GM12878 (cell line): ENCODE data around the gene NCL. TPM values are rescaled to one million over a fixed set of nuclear protein-coding genes. Genes with fewer than 3 reads are reported as not detected.

ENCODE experiments used
- ATAC-seq: fragments of 200-7000 bp; cut with Tn5 transposase; 3 replicates; pipeline ENCODE4 v1.9.1; 2020; ENCODE audit warnings: mild to moderate bottlenecking, moderate library complexity
- BruUV-seq: library from RNA; stranded (reverse); fragments of 400-500 nt; replicated peaks from 2 replicates; lab custom pipeline; 2021; lab: Mats Ljungman, UMichigan
- CTCF ChIA-PET: fragments of 300-600 bp; sonication (Branson Sonifier 250); formaldehyde crosslinking; extraction: SDS; loops from one replicate; lab custom pipeline; 2021; ENCODE audit warnings: inconsistent platforms; lab: Yijun Ruan, JAX
- POLR2A ChIA-PET: fragments of 350-600 bp; formaldehyde crosslinking; extraction: SDS; loops from one replicate; lab custom pipeline; 2021; ENCODE audit warnings: inconsistent platforms; lab: Charles Lee
- RAD21 ChIA-PET: fragments of 300-600 bp; sonication (Branson Sonifier 250); formaldehyde crosslinking; loops from one replicate; lab custom pipeline; 2023; ENCODE audit warnings: antibody characterized with exemption; ENCODE audit not compliant: unreplicated experiment; lab: Charles Lee
- SMC1A ChIA-PET: fragments of 300-600 bp; sonication (Branson Sonifier 250); formaldehyde crosslinking; loops from one replicate; lab custom pipeline; 2023; ENCODE audit not compliant: unreplicated experiment, uncharacterized antibody; lab: Charles Lee
- DNase-seq: peaks from one replicate; pipeline ENCODE4 v3.0.0-alpha.2; 2011; ENCODE audit warnings: low read depth, low spot score
- FAIRE-seq: peaks from 3 replicates; lab custom pipeline; 2011; peaks lifted over from hg19 to GRCh38; lab: Jason Lieb, UNC
- H2AFZ ChIP-seq: 2 replicates; pipeline ENCODE4 v1.6.0; 2011; ENCODE audit warnings: low read depth, low read length, control low read depth; ENCODE audit not compliant: control insufficient read depth
- H3K27ac ChIP-seq: 2 replicates; pipeline ENCODE4 v1.5.1; 2011; ENCODE audit warnings: control low read depth; ENCODE audit not compliant: control insufficient read depth, insufficient read depth
- H3K27me3 ChIP-seq, 2 experiments: replicated peaks in 1 of 2; 2 replicates each; pipeline versions ENCODE4 v1.6.0 to v1.6.1; 2011; ENCODE audit warnings: low read length in 1 of 2; ENCODE audit not compliant: control insufficient read depth in 2 of 2, insufficient read depth in 2 of 2
- H3K36me3 ChIP-seq, 2 experiments: 2 replicates each; pipeline ENCODE4 v1.5.1; 2011; ENCODE audit warnings: low read length in 1 of 2; ENCODE audit not compliant: control insufficient read depth in 2 of 2, insufficient read depth in 2 of 2
- H3K4me1 ChIP-seq: 2 replicates; pipeline ENCODE4 v1.6.1; 2011; ENCODE audit warnings: mild to moderate bottlenecking, low read length, moderate library complexity, mixed read lengths; ENCODE audit not compliant: control insufficient read depth, insufficient read depth
- H3K4me2 ChIP-seq: 2 replicates; pipeline ENCODE4 v1.6.0; 2011; ENCODE audit warnings: control low read depth; ENCODE audit not compliant: control insufficient read depth, insufficient read depth
- H3K4me3 ChIP-seq: fragments of 200-600 bp; sonication (generic); 2 replicates; pipeline ENCODE4 v1.5.1; 2016
- H3K79me2 ChIP-seq: 2 replicates; pipeline ENCODE4 v1.6.0; 2011; ENCODE audit warnings: low read length; ENCODE audit not compliant: control insufficient read depth, insufficient read depth
- H3K9ac ChIP-seq: 2 replicates; pipeline ENCODE4 v1.8.0; 2011; ENCODE audit warnings: low read length, control low read depth, mixed read lengths; ENCODE audit not compliant: control insufficient read depth, insufficient read depth
- H3K9me3 ChIP-seq: replicated peaks from 3 replicates; pipeline ENCODE4 v1.5.1; 2011; ENCODE audit warnings: mild to moderate bottlenecking, low read length; ENCODE audit not compliant: control insufficient read depth, insufficient read depth
- H4K20me1 ChIP-seq: 2 replicates; pipeline ENCODE4 v1.6.0; 2011; ENCODE audit not compliant: control insufficient read depth, insufficient read depth
- BRCA1 ChIP-seq: IDR thresholded peaks from 2 replicates; pipeline ENCODE4 v1.6.1; 2011; ENCODE audit warnings: low read depth, low read length, improper control_type of control experiment
- CBFB ChIP-seq: IDR thresholded peaks from 2 replicates; pipeline ENCODE4 v1.6.1; 2016; ENCODE audit warnings: antibody characterized with exemption, low read depth
- CBX3 ChIP-seq: fragments of 200-600 bp; sonication (generic); IDR thresholded peaks from 2 replicates; pipeline ENCODE4 v1.6.1; 2016; ENCODE audit warnings: low read depth, borderline replicate concordance
- FOS ChIP-seq: IDR thresholded peaks from 3 replicates; pipeline ENCODE4 v1.6.1; 2011; ENCODE audit warnings: borderline replicate concordance; ENCODE audit not compliant: insufficient read length; ENCODE audit errors: extremely low read depth
- MAX ChIP-seq: IDR thresholded peaks from 2 replicates; pipeline ENCODE4 v1.6.1; 2012; ENCODE audit warnings: low read depth, low read length, improper control_type of control experiment
- MTA2 ChIP-seq: fragments of 450-650 bp; IDR thresholded peaks from 2 replicates; pipeline ENCODE4 v1.6.1; 2016; ENCODE audit warnings: low read depth, mild to moderate bottlenecking, moderate library complexity
- NFIC ChIP-seq: IDR thresholded peaks from 2 replicates; pipeline ENCODE4 v1.6.1; 2012; ENCODE audit warnings: low read depth, mild to moderate bottlenecking, inconsistent platforms, low read length, moderate library complexity
- POLR2AphosphoS5 ChIP-seq: IDR thresholded peaks from 2 replicates; pipeline ENCODE4 v1.6.1; 2011; ENCODE audit warnings: mild to moderate bottlenecking, low read length, inconsistent platforms
- RAD51 ChIP-seq: fragments of 450-650 bp; IDR thresholded peaks from 2 replicates; pipeline ENCODE4 v1.6.1; 2016; ENCODE audit warnings: moderate library complexity, mild to moderate bottlenecking, inconsistent platforms
- RELB ChIP-seq: fragments of 450-650 bp; IDR thresholded peaks from 2 replicates; pipeline ENCODE4 v1.6.1; 2017; ENCODE audit warnings: low read depth, mild to moderate bottlenecking, moderate library complexity
- TARDBP ChIP-seq: IDR thresholded peaks from 2 replicates; pipeline ENCODE4 v1.6.1; 2016; ENCODE audit warnings: borderline replicate concordance
- ZBTB40 ChIP-seq: fragments of 450-650 bp; IDR thresholded peaks from 2 replicates; pipeline ENCODE4 v1.6.1; 2016; ENCODE audit warnings: mild to moderate bottlenecking, moderate library complexity, borderline replicate concordance
- WGBS: methylation state at CpG from one replicate; pipeline ENCODE4 v1.1.6; 2016; ENCODE audit warnings: low lambda C conversion rate; ENCODE audit not compliant: insufficient replicate concordance, insufficient coverage; ENCODE audit errors: missing lambda C conversion rate; 5-methylcytosine and 5-hydroxymethylcytosine counted together
- in situ Hi-C: fragments of 300-500 bp; cut with MboI; formaldehyde crosslinking; loops from 9 replicates; pipeline ENCODE4 v1.14.3; 2018; ENCODE audit warnings: mixed read lengths
- intact Hi-C: fragments of 100-400 bp; cut with micrococcal nuclease; formaldehyde crosslinking; loops from one replicate; pipeline ENCODE4 v1.14.2; 2022; ENCODE audit not compliant: unreplicated experiment
- polyA plus RNA-seq, 11 experiments: library from polyadenylated mRNA; depleted of rRNA in 4 of 11; unstranded in 6 of 11; stranded (reverse) in 5 of 11; fragments of >200 nt; fragmentation: Nextera tagmentation in 4 of 11; fragmentation: Illumina TruSeq in 1 of 11; extraction: Ambion mirVana in 4 of 11; extraction: Trizol in 1 of 11; gene quantifications; 1 replicate in 1 of 11; 2 replicates in 10 of 11; pipeline versions ENCODE4 v1.2.1 to v1.2.3, GENCODE V29; 2011 to 2016; ENCODE audit warnings: inconsistent platforms in 2 of 11, missing spikeins in 2 of 11, low read depth in 1 of 11
- total RNA-seq, 4 experiments: library from RNA; depleted of rRNA in 3 of 4; stranded (reverse); fragments of >200 nt in 3 of 4; fragmentation: Illumina TruSeq in 1 of 4; extraction: Trizol in 1 of 4; gene quantifications; 2 replicates each; pipeline versions ENCODE4 v1.2.1 to v1.2.3, GENCODE V29; 2013 to 2021
- TF ChIP-seq, protein P1 (sequence below): fragments of 450-650 bp; conservative IDR thresholded peaks from 2 replicates; pipeline ENCODE4 v1.6.1; 2017; ENCODE audit warnings: mild to moderate bottlenecking, moderate library complexity
- TF ChIP-seq, protein P2 (sequence below): IDR thresholded peaks from 2 replicates; pipeline ENCODE4 v1.6.1; 2012; ENCODE audit warnings: low read depth, low read length, improper control_type of control experiment

NCL gene
- total and polyA plus RNA-seq, 10 of the 15 experiments (the other 5 are each of a cell fraction or from before 2014, with no cell fraction given), result 123 to 1,207 (median 529) TPM

GRCh38 chr2:231494669-231495068 lies 30.4 kb upstream of the NCL start (continued):
- TF ChIP-seq CBX3 (no peak), BRCA1 (no peak), MAX (no peak)
- TF ChIP-seq, all 136 proteins: peak for 0

DNA sequence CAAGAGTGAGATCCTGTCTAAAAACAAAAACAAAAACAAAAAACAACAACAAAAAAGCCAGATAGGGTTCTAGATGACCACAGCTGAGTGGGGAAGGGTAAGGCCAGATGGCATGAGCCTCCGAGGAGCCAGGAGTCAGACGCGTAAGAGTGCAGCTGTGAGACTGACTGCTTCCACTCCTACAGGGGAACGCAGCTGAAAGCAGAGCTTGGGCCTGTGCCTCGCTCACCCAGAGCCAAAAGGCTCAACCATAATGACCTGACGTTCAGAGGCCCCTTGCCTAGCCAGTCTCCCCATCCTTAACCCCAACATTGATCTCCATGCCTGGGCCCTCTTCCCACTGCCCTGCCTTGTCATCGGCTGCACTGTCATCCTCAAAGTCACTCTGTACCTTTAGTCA lies 26.5 kb upstream of the NCL start:
- BruUV-seq, result no TSS peak
- no peak for FAIRE-seq
- TF ChIP-seq, protein P1, sequence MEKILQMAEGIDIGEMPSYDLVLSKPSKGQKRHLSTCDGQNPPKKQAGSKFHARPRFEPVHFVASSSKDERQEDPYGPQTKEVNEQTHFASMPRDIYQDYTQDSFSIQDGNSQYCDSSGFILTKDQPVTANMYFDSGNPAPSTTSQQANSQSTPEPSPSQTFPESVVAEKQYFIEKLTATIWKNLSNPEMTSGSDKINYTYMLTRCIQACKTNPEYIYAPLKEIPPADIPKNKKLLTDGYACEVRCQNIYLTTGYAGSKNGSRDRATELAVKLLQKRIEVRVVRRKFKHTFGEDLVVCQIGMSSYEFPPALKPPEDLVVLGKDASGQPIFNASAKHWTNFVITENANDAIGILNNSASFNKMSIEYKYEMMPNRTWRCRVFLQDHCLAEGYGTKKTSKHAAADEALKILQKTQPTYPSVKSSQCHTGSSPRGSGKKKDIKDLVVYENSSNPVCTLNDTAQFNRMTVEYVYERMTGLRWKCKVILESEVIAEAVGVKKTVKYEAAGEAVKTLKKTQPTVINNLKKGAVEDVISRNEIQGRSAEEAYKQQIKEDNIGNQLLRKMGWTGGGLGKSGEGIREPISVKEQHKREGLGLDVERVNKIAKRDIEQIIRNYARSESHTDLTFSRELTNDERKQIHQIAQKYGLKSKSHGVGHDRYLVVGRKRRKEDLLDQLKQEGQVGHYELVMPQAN, result no peak
- TF ChIP-seq RAD51 (no peak), TARDBP (no peak), CBFB (no peak), RELB (no peak), ZBTB40 (no peak), FOS (no peak), NFIC (no peak), POLR2AphosphoS5 (no peak), MTA2 (no peak)
- TF ChIP-seq, protein P2, sequence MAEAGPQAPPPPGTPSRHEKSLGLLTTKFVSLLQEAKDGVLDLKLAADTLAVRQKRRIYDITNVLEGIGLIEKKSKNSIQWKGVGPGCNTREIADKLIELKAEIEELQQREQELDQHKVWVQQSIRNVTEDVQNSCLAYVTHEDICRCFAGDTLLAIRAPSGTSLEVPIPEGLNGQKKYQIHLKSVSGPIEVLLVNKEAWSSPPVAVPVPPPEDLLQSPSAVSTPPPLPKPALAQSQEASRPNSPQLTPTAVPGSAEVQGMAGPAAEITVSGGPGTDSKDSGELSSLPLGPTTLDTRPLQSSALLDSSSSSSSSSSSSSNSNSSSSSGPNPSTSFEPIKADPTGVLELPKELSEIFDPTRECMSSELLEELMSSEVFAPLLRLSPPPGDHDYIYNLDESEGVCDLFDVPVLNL, result no peak

More for the DNA sequence above, 26.5 kb upstream of the NCL start:
- Histone ChIP-seq H3K9me3 (no peaks in the 10 kb centered on the region), H3K4me1 (peaks cover 5% of the 10 kb centered on the region; the same call in 1 of the 2 replicates), H4K20me1 (no peaks in the 10 kb centered on the region), H3K4me2 (no peak overlapping the region), H3K36me3 (no peaks in the 10 kb centered on the region), H3K27me3 (no peaks in the 10 kb centered on the region), H2AFZ (no peak overlapping the region), H3K9ac (no peak overlapping the region), H3K4me3 (no peak overlapping the region), H3K79me2 (no peaks in the 10 kb centered on the region), H3K27ac (no peak overlapping the region)
- POLR2A ChIA-PET, result interaction anchor here (0.9 kb wide), 1 partner anchor 24 kb away, joined by 3 read pairs; no protein-coding TSS in a partner anchor
- in situ Hi-C loops, result no loop called here
- intact Hi-C loops, result no loop called here
- DNase-seq, result no peak
- CTCF ChIA-PET, result interaction anchor here (0.7 to 2.4 kb wide), 7 partner anchors 8 to 387 kb away, joined by 3 to 8 read pairs (median 3); no protein-coding TSS in a partner anchor
- RAD21 ChIA-PET, result no interaction called here
- 67% methylated on average over 7 of the region's 7 CpGs for WGBS
- SMC1A ChIA-PET, result interaction anchor here (0.6 to 1.9 kb wide), 4 partner anchors 9 to 263 kb away, joined by 3 to 7 read pairs (median 4); no protein-coding TSS in a partner anchor
- ATAC-seq, result no peak
